K562 (cell line): ENCODE measurements around the gene TMOD3. TPM values are rescaled to one million over a fixed set of nuclear protein-coding genes. Genes with fewer than 3 reads are reported as not detected.

ENCODE experiments used
- ATAC-seq: fragments of 200-7000 bp; cut with Tn5 transposase; 3 replicates; pipeline ENCODE4 v1.9.1; 2020; ENCODE audit warnings: moderate library complexity
- BruUV-seq: library from RNA; stranded (reverse); fragments of 400-500 nt; replicated peaks from 2 replicates; lab custom pipeline; 2021; lab: Mats Ljungman, UMichigan
- CTCF ChIA-PET: fragments of 300-600 bp; formaldehyde crosslinking; extraction: SDS; loops from one replicate; lab custom pipeline; 2021; ENCODE audit warnings: low intra/inter-chr PET ratio; lab: Yijun Ruan, JAX
- POLR2A ChIA-PET: fragments of 300-600, 350-650 bp; sonication (Branson Sonifier 250); formaldehyde crosslinking; extraction: SDS; loops from one replicate; lab custom pipeline; 2021; ENCODE audit warnings: antibody characterized with exemption, inconsistent platforms; lab: Yijun Ruan, JAX
- DNase-seq, 4 experiments: peaks; one replicate each; pipeline versions ENCODE4 v3.0.0 to v3.0.0-alpha.2; 2011 to 2018; ENCODE audit warnings: low spot score in 3 of 4, mixed read lengths in 3 of 4; ENCODE audit errors: extremely low read depth in 1 of 4
- FAIRE-seq: peaks from 2 replicates; lab custom pipeline; 2011; peaks lifted over from hg19 to GRCh38; lab: Jason Lieb, UNC
- H2AFZ ChIP-seq: 2 replicates; pipeline ENCODE4 v1.6.0; 2011; ENCODE audit warnings: low read depth, low read length, control low read depth, inconsistent platforms
- H3K27ac ChIP-seq: fragments of 200-600 bp; 3 replicates; pipeline ENCODE4 v1.8.0; 2011; ENCODE audit warnings: low read depth, mild to moderate bottlenecking, control low read depth, inconsistent platforms, low read length, moderate library complexity, mixed read lengths; ENCODE audit errors: extremely low read depth
- H3K27me3 ChIP-seq, 2 experiments: fragments of 300-600 bp in 1 of 2; 2 replicates in 1 of 2; 3 replicates in 1 of 2; pipeline versions ENCODE4 v1.6.0 to v1.8.0; 2011; ENCODE audit warnings: inconsistent platforms in 2 of 2, low read length in 2 of 2, mild to moderate bottlenecking in 1 of 2, mixed read lengths in 1 of 2, moderate library complexity in 1 of 2; ENCODE audit not compliant: control insufficient read depth in 2 of 2, insufficient read depth in 2 of 2
- H3K36me3 ChIP-seq: fragments of 300-600 bp; 3 replicates; pipeline ENCODE4 v1.8.0; 2011; ENCODE audit warnings: mild to moderate bottlenecking, low read length, inconsistent platforms; ENCODE audit not compliant: control insufficient read depth, insufficient read depth
- H3K4me1 ChIP-seq, 2 experiments: fragments of 200-600 bp in 1 of 2; replicated peaks in 1 of 2; 2 replicates in 1 of 2; 3 replicates in 1 of 2; pipeline versions ENCODE4 v1.5.1 to v1.8.0; 2011; ENCODE audit warnings: inconsistent platforms in 2 of 2, low read length in 2 of 2, mild to moderate bottlenecking in 1 of 2, mixed read lengths in 1 of 2, moderate library complexity in 1 of 2; ENCODE audit not compliant: control insufficient read depth in 2 of 2, insufficient read depth in 2 of 2
- H3K4me2 ChIP-seq: 2 replicates; pipeline ENCODE4 v1.6.1; 2011; ENCODE audit warnings: low read length, control low read depth, inconsistent platforms, mixed read lengths; ENCODE audit not compliant: insufficient read depth
- H3K4me3 ChIP-seq: fragments of 200-600 bp; sonication (generic), shearing (Covaris generic); 2 replicates; pipeline ENCODE4 v1.5.1; 2016; ENCODE audit warnings: control low read depth, inconsistent platforms
- H3K79me2 ChIP-seq: fragments of 200-600 bp; 3 replicates; pipeline ENCODE4 v1.8.0; 2011; ENCODE audit warnings: low read length, inconsistent platforms; ENCODE audit not compliant: control insufficient read depth, insufficient read depth
- H3K9ac ChIP-seq, 2 experiments: 2 replicates each; pipeline versions ENCODE4 v1.6.0 to v1.6.1; 2011; ENCODE audit warnings: low read depth in 2 of 2, low read length in 2 of 2, control low read depth in 1 of 2, inconsistent platforms in 1 of 2, mild to moderate bottlenecking in 1 of 2, mixed read lengths in 1 of 2; ENCODE audit not compliant: insufficient read depth in 1 of 2
- H3K9me1 ChIP-seq: one replicate; pipeline ENCODE4 v1.6.0; 2011; ENCODE audit warnings: inconsistent platforms, mild to moderate bottlenecking, low read length, moderate library complexity; ENCODE audit not compliant: control insufficient read depth, insufficient read depth
- H3K9me3 ChIP-seq: replicated peaks from 2 replicates; pipeline ENCODE4 v1.5.1; 2011; ENCODE audit warnings: low read depth, low read length, inconsistent platforms; ENCODE audit not compliant: control insufficient read depth, insufficient read depth
- H4K20me1 ChIP-seq: replicated peaks from 2 replicates; pipeline ENCODE4 v1.6.1; 2011; ENCODE audit warnings: low read length, inconsistent platforms, mixed read lengths; ENCODE audit not compliant: control insufficient read depth, insufficient read depth
- ARID2 ChIP-seq: fragments of 450-650 bp; IDR thresholded peaks from 2 replicates; pipeline ENCODE4 v1.6.1; 2017; ENCODE audit warnings: antibody characterized with exemption, mild to moderate bottlenecking
- ARID3B ChIP-seq: fragments of 250-450 bp; sonication (Bioruptor Pico); IDR thresholded peaks from 2 replicates; pipeline ENCODE4 v1.4.0; 2020; ENCODE audit warnings: borderline replicate concordance
- CBX1 ChIP-seq: sonication (generic); IDR thresholded peaks from 2 replicates; pipeline ENCODE4 v1.6.1; 2016; ENCODE audit warnings: antibody characterized with exemption, low read depth, mild to moderate bottlenecking
- CBX3 ChIP-seq, 2 experiments: IDR thresholded peaks; 1 replicate in 1 of 2; 2 replicates in 1 of 2; pipeline ENCODE4 v1.6.1; 2012; ENCODE audit warnings: inconsistent platforms in 2 of 2, low read length in 2 of 2, borderline replicate concordance in 1 of 2, control low read depth in 1 of 2
- FOXP1 ChIP-seq: sonication (generic); formaldehyde crosslinking; IDR thresholded peaks from 2 replicates; pipeline ENCODE4 v1.8.0; 2022; ENCODE audit warnings: mild to moderate bottlenecking, missing genetic modification reagents
- GTF2F1 ChIP-seq: IDR thresholded peaks from 2 replicates; pipeline ENCODE4 v1.6.1; 2011; ENCODE audit warnings: low read depth, low read length, improper control_type of control experiment
- HDGF ChIP-seq: fragments of 450-650 bp; IDR thresholded peaks from 2 replicates; pipeline ENCODE4 v1.6.1; 2016
- KLF16 ChIP-seq: IDR thresholded peaks from 2 replicates; pipeline ENCODE4 v1.6.1; 2016; ENCODE audit warnings: antibody characterized with exemption
- MCM7 ChIP-seq, 2 experiments: fragments of 450-650 bp; IDR thresholded peaks; 2 replicates each; pipeline ENCODE4 v1.6.1; 2016 to 2018
- MTA1 ChIP-seq: fragments of 450-650 bp; IDR thresholded peaks from 2 replicates; pipeline ENCODE4 v1.6.1; 2017; ENCODE audit warnings: borderline replicate concordance
- NFATC3 ChIP-seq: fragments of 450-650 bp; IDR thresholded peaks from 2 replicates; pipeline ENCODE4 v1.6.1; 2017; ENCODE audit warnings: mild to moderate bottlenecking
- PML ChIP-seq: IDR thresholded peaks from 2 replicates; pipeline ENCODE4 v1.6.1; 2012; ENCODE audit warnings: low read length, inconsistent platforms
- PTTG1 ChIP-seq: fragments of 450-650 bp; IDR thresholded peaks from 2 replicates; pipeline ENCODE4 v1.6.1; 2016; ENCODE audit warnings: low read depth, mild to moderate bottlenecking, missing genetic modification characterization, missing compliant biosample characterization
- SMAD4 ChIP-seq: fragments of 250-450 bp; sonication (Bioruptor Pico); conservative IDR thresholded peaks from 2 replicates; pipeline ENCODE4 v1.8.0; 2021; ENCODE audit warnings: inconsistent platforms, mild to moderate bottlenecking, moderate library complexity
- SPI1 ChIP-seq: IDR thresholded peaks from 2 replicates; pipeline ENCODE4 v1.6.1; 2011; ENCODE audit warnings: low read depth, low read length, control low read depth, borderline replicate concordance
- TCF7L2 ChIP-seq: fragments of 150-350 bp; IDR thresholded peaks from 2 replicates; pipeline ENCODE4 v1.6.1; 2016; ENCODE audit warnings: low read depth, mild to moderate bottlenecking, low read length, moderate library complexity
- ZNF134 ChIP-seq: fragments of 250-450 bp; sonication (Bioruptor Pico); conservative IDR thresholded peaks from 2 replicates; pipeline ENCODE4 v1.4.0; 2020
- ZNF197 ChIP-seq: fragments of 200-800 bp; sonication (Bioruptor generic); IDR thresholded peaks from 2 replicates; pipeline ENCODE4 v1.6.1; 2016; ENCODE audit warnings: low read depth, missing genetic modification characterization, missing compliant biosample characterization
- WGBS: fragments of 100-300 bp; shearing (Covaris generic); methylation state at CpG from one replicate; pipeline ENCODE4 v1.1.6; 2016; ENCODE audit warnings: low coverage, mixed read lengths; ENCODE audit not compliant: insufficient coverage; ENCODE audit errors: missing lambda C conversion rate; 5-methylcytosine and 5-hydroxymethylcytosine counted together
- in situ Hi-C: fragments of 300-500 bp; cut with MboI; formaldehyde crosslinking; loops from 4 replicates; pipeline ENCODE4 v1.15.0; 2018; ENCODE audit warnings: inconsistent platforms, mixed read lengths
- intact Hi-C: fragments of 100-400 bp; cut with micrococcal nuclease; formaldehyde crosslinking; loops from 2 replicates; pipeline ENCODE4 v1.14.2; 2022
- polyA plus RNA-seq, 8 experiments: library from polyadenylated mRNA; depleted of rRNA in 4 of 8; stranded (reverse) in 5 of 8; unstranded in 3 of 8; fragments of >200 nt; fragmentation: Nextera tagmentation in 2 of 8; fragmentation: Illumina TruSeq in 1 of 8; extraction: Ambion mirVana in 2 of 8; extraction: Trizol in 1 of 8; gene quantifications; 2 replicates each; pipeline versions ENCODE4 v1.2.1 to v1.2.3, GENCODE V29; 2011 to 2014; ENCODE audit warnings: inconsistent platforms in 1 of 8, missing spikeins in 1 of 8
- total RNA-seq, 7 experiments: library from RNA; depleted of rRNA in 6 of 7; stranded (reverse); fragments of >200 nt in 6 of 7; fragmentation: Illumina TruSeq in 2 of 7; extraction: Trizol in 2 of 7; gene quantifications; 2 replicates each; pipeline versions ENCODE4 v1.2.1 to v1.2.3, GENCODE V29; 2011 to 2021; ENCODE audit warnings: low replicate concordance in 1 of 7
- TF ChIP-seq, protein P1 (sequence below): fragments of 450-650 bp; formaldehyde crosslinking; conservative IDR thresholded peaks from 2 replicates; pipeline ENCODE4 v1.4.0; 2022; ENCODE audit warnings: mild to moderate bottlenecking, missing genetic modification characterization
- TF ChIP-seq, protein P2 (sequence below): conservative IDR thresholded peaks from 2 replicates; pipeline ENCODE4 v1.6.1; 2011; ENCODE audit warnings: low read depth, mild to moderate bottlenecking, low read length; ENCODE audit not compliant: control insufficient read depth

TMOD3 gene
- total and polyA plus RNA-seq, 9 of the 15 experiments (the other 6 are each of a cell fraction or from before 2014, with no cell fraction given): 6.8 to 45.0 (median 30.9) TPM

DNA sequence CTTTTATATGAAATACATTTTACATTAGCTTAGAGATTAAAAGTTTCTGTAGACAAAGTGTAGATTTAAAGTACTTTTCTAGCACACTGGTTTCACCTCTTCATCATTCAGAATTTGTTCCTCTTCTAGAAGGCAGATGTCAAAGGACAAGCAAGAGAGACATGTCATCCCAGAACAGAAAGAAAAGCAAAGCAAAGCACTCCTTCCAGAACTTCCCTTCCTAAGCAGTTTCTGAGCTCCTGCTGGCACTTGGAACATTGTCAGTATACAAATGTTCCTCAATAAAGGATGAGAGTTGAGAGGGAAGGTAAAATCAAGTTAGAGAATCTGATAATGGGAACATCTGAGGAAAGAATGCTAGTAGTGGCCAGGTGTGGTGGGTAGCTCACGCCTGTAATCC is 26.2 kb downstream of the TMOD3 start (continued):
- TF ChIP-seq, protein P1, sequence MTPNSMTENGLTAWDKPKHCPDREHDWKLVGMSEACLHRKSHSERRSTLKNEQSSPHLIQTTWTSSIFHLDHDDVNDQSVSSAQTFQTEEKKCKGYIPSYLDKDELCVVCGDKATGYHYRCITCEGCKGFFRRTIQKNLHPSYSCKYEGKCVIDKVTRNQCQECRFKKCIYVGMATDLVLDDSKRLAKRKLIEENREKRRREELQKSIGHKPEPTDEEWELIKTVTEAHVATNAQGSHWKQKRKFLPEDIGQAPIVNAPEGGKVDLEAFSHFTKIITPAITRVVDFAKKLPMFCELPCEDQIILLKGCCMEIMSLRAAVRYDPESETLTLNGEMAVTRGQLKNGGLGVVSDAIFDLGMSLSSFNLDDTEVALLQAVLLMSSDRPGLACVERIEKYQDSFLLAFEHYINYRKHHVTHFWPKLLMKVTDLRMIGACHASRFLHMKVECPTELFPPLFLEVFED (CRISPR knock-in tag): no peak
- TF ChIP-seq MCM7 (IDR thresholded peaks at IDR 0.05): no peak
- no peak for TF ChIP-seq PTTG1
- TF ChIP-seq CBX1: no peak
- TF ChIP-seq GTF2F1: no peak
- no peak for TF ChIP-seq ARID3B (CRISPR knock-in tag)
- TF ChIP-seq HDGF: no peak
- TF ChIP-seq SPI1: no peak

DNA sequence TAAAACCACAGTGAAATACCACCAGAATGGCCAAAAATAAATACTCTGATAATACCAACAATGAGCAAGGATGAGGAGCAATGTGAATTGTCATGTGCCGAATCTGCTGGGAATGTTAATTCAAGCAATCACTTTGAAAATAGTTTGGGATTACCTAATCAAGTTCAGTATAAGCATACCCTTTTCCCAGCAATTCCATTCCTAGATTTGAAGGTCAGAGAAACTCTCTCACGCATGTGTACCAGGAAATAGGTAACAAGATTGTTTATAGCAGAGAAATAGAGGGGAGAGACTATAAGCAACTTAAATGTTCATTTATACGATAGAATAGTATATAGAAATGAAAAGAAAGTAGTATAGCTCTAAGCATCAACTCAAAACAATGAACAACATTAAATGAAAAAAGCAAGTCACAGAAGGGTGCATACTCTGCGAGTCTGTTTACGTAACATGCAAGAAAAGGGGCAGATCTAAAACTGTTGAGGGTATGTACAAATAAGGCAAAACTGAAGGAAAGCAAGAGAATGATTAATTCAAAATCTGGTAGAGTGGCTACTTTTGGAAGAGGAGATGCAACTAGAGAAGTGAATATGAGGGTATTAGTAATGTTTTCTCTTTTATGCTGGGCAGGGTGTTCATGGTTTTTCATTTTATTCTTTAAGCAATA is 27.4 kb downstream of the TMOD3 start:
- no peaks in the 10 kb centered on the region for H3K9me3 ChIP-seq
- in situ Hi-C loops: no loop called here
- peaks cover 60% of the 10 kb centered on the region for H3K79me2 ChIP-seq
- H3K9me1 ChIP-seq: no peaks in the 10 kb centered on the region
- POLR2A ChIA-PET: interaction anchor here (0.6 to 5.3 kb wide), 4 partner anchors 10 to 39 kb away, joined by 3 to 30 read pairs (median 3); no protein-coding TSS in a partner anchor
- no peaks in the 10 kb centered on the region; the same call in 2 of the 3 replicates for H3K36me3 ChIP-seq
- intact Hi-C loops: no loop called here
- ATAC-seq: no peak
- H3K9ac ChIP-seq: no peak overlapping the region
- no peak for FAIRE-seq
- H4K20me1 ChIP-seq: 0 out of 2 replicates have a peak, but pooled peaks cover 3% of the 10 kb centered on the region
- BruUV-seq: no TSS peak
- no peaks in the 10 kb centered on the region for H3K4me1 ChIP-seq
- H3K4me2 ChIP-seq: no peak overlapping the region
- whole genome bisulfite sequencing: 86% methylated on average over 5 of the region's 5 CpGs
- CTCF ChIA-PET: no interaction called here
- no peak for TF ChIP-seq ARID2
- TF ChIP-seq TCF7L2: no peak
- TF ChIP-seq PML: no peak
- TF ChIP-seq SMAD4 (CRISPR knock-in tag): no peak
- no peak for TF ChIP-seq ZNF134 (CRISPR knock-in tag)
- TF ChIP-seq, protein P2, sequence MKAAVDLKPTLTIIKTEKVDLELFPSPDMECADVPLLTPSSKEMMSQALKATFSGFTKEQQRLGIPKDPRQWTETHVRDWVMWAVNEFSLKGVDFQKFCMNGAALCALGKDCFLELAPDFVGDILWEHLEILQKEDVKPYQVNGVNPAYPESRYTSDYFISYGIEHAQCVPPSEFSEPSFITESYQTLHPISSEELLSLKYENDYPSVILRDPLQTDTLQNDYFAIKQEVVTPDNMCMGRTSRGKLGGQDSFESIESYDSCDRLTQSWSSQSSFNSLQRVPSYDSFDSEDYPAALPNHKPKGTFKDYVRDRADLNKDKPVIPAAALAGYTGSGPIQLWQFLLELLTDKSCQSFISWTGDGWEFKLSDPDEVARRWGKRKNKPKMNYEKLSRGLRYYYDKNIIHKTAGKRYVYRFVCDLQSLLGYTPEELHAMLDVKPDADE: no peak
- no peak for TF ChIP-seq KLF16
- no peak for TF ChIP-seq ZNF197 (CRISPR knock-in tag)
- no peak for TF ChIP-seq CBX3 (IDR thresholded peaks at IDR 0.05; ENCODE audit: borderline replicate concordance in 1 of 2, low read length in 2 of 2)
- no peak for TF ChIP-seq NFATC3
- TF ChIP-seq FOXP1 (CRISPR knock-in tag): no peak
- no peak for TF ChIP-seq MTA1
- no peak overlapping the region for H2AFZ ChIP-seq
- H3K4me3 ChIP-seq: no peak overlapping the region
- no peak overlapping the region for H3K27ac ChIP-seq
- H3K27me3 ChIP-seq: no peaks in the 10 kb centered on the region
- no peak for DNase-seq
